ENCODE data around the gene MACROH2A2. TPM values are rescaled to one million over a fixed set of nuclear protein-coding genes. Genes with fewer than 3 reads are reported as not detected.

Gene MACROH2A2
- total and polyA plus RNA-seq, 2 of the 13 experiments (the other 11 are each of a cell fraction or from before 2014, with no cell fraction given): 9.8 to 43.1 TPM

GRCh38 chr10:70146489-70147258, 94.0 kb downstream of the MACROH2A2 start, which contains the start of gene TYSND1 (continued):
- peak; percentile 97 for TF ChIP-seq CTCF (CRISPR knock-in tag; IDR thresholded peaks at IDR 0.05)
- peak; percentile 78 for TF ChIP-seq NR2C2 (CRISPR knock-in tag; IDR thresholded peaks at IDR 0.05; ENCODE audit: borderline replicate concordance)
- TF ChIP-seq MAZ (IDR thresholded peaks at IDR 0.05; ENCODE audit: borderline replicate concordance, low read depth, low read length): peak; percentile 27
- TF ChIP-seq MAZ (CRISPR knock-in tag; IDR thresholded peaks at IDR 0.05; ENCODE audit: low read depth): no peak; the same call in 1 of the 2 replicates
- no peak for TF ChIP-seq ZNF619 (CRISPR knock-in tag; IDR thresholded peaks at IDR 0.05)
- peak; percentile 83 for TF ChIP-seq RAD21 (CRISPR knock-in tag; IDR thresholded peaks at IDR 0.05)
- no peak for TF ChIP-seq ZNF30 (CRISPR knock-in tag; IDR thresholded peaks at IDR 0.05)
- TF ChIP-seq ZNF614 (CRISPR knock-in tag; IDR thresholded peaks at IDR 0.05; ENCODE audit: borderline replicate concordance): peak; percentile 35; the same call in 1 of the 2 replicates
- TF ChIP-seq FOXO1 (CRISPR knock-in tag; IDR thresholded peaks at IDR 0.05): 0 out of 2 replicates have a peak, but pooled peaks have one; percentile 4
- no peak for TF ChIP-seq REXO4 (CRISPR knock-in tag; IDR thresholded peaks at IDR 0.05; ENCODE audit: borderline replicate concordance)
- TF ChIP-seq ZNF75D (CRISPR knock-in tag; IDR thresholded peaks at IDR 0.05; ENCODE audit: borderline replicate concordance): no peak
- TF ChIP-seq BCL3 (CRISPR knock-in tag; IDR thresholded peaks at IDR 0.05): no peak; the same call in 1 of the 2 replicates
- no peak; the same call in 1 of the 2 replicates for TF ChIP-seq ZNF451 (CRISPR knock-in tag; IDR thresholded peaks at IDR 0.05)
- TF ChIP-seq SNAPC2 (CRISPR knock-in tag; IDR thresholded peaks at IDR 0.05): no peak
- TF ChIP-seq HOXA3 (CRISPR knock-in tag; IDR thresholded peaks at IDR 0.05): peak; percentile 56; the same call in 1 of the 2 replicates
- TF ChIP-seq RARA (CRISPR knock-in tag; IDR thresholded peaks at IDR 0.05): peak; percentile 31; the same call in 1 of the 2 replicates
- TF ChIP-seq HNF1A (IDR thresholded peaks at IDR 0.05; ENCODE audit: low read depth): no peak
- peak; percentile 21; the same call in 1 of the 2 replicates for TF ChIP-seq HNF1A (CRISPR knock-in tag; IDR thresholded peaks at IDR 0.05; ENCODE audit: borderline replicate concordance)
- TF ChIP-seq ZFP62 (CRISPR knock-in tag; IDR thresholded peaks at IDR 0.05): no peak
- TF ChIP-seq ATF3 (CRISPR knock-in tag; IDR thresholded peaks at IDR 0.05): no peak
- peak; percentile 95 for TF ChIP-seq ZBTB7A (CRISPR knock-in tag; IDR thresholded peaks at IDR 0.05)
